ENCODE results near the gene CNIH2.

- TF ChIP-seq POLR2AphosphoS5 (IDR thresholded peaks at IDR 0.05) = no peak
- TF ChIP-seq CTCF (IDR thresholded peaks at IDR 0.05) = no peak
Measured at GRCh38 chr11:66327171-66328030, 49.4 kb downstream of the CNIH2 start.
